ENCODE measurements around the gene TSPEAR. TPM values are rescaled to one million over a fixed set of nuclear protein-coding genes. Genes with fewer than 3 reads are reported as not detected.

Gene TSPEAR
- total RNA-seq, 4 donors from 2014 or later = under 0.01 to 0.23 TPM; not detected in 2

- Histone ChIP-seq H3K27ac (replicated peaks in 1 of 4) (no peak overlapping the region), H3K4me3 (no peak overlapping the region), H3K9me3 (peaks cover 0 to 18% (median 4%) of the 10 kb centered on the region in 4 donors), H3K27me3 (peaks cover 0 to 19% (median 0%) of the 10 kb centered on the region in 4 donors), H3K4me1 (no peaks in the 10 kb centered on the region), H3K36me3 (no peaks in the 10 kb centered on the region)
- 83% methylated on average over 8 of the region's 14 CpGs for WGBS
- DNase-seq (ENCODE audit: extremely low spot score) = peak; percentile 75
- intact Hi-C loops (cut with DNase I) = no loop called here
- TF ChIP-seq CTCF (IDR thresholded peaks at IDR 0.05) (no peak), POLR2AphosphoS5 (IDR thresholded peaks at IDR 0.05) (no peak), EP300 (IDR thresholded peaks at IDR 0.05) (no peak), POLR2A (IDR thresholded peaks at IDR 0.05; ENCODE audit: low read depth) (no peak)
Observed at GRCh38 chr21:44539046-44539445, 172.3 kb downstream of the TSPEAR start.

- H3K27ac ChIP-seq (replicated peaks in 1 of 4) = no peak overlapping the region
- H3K4me1 ChIP-seq = no peaks in the 10 kb centered on the region
- peak; percentile 64 for DNase-seq (ENCODE audit: extremely low spot score)
- intact Hi-C loops (cut with DNase I) = no loop called here
- H3K4me3 ChIP-seq = no peak overlapping the region
- peaks cover 0 to 26% (median 0%) of the 10 kb centered on the region in 4 donors for H3K27me3 ChIP-seq
- H3K9me3 ChIP-seq = peaks cover 0 to 15% (median 4%) of the 10 kb centered on the region in 4 donors
- WGBS = 97% methylated on average over 19 of the region's 33 CpGs
- TF ChIP-seq POLR2AphosphoS5 (IDR thresholded peaks at IDR 0.05) (no peak), CTCF (IDR thresholded peaks at IDR 0.05) (no peak), POLR2A (IDR thresholded peaks at IDR 0.05; ENCODE audit: low read depth) (no peak), EP300 (IDR thresholded peaks at IDR 0.05) (no peak)
- no peaks in the 10 kb centered on the region for H3K36me3 ChIP-seq
Observed at GRCh38 chr21:44537930-44538911, 173.2 kb downstream of the TSPEAR start.

- TF ChIP-seq POLR2AphosphoS5 (IDR thresholded peaks at IDR 0.05) (no peak), POLR2A (IDR thresholded peaks at IDR 0.05; ENCODE audit: low read depth) (no peak), CTCF (IDR thresholded peaks at IDR 0.05) (no peak), EP300 (IDR thresholded peaks at IDR 0.05) (no peak)
- 66% methylated on average over 7 of the region's 7 CpGs for WGBS
- intact Hi-C loops (cut with DNase I) = no loop called here
- no peaks in the 10 kb centered on the region for H3K36me3 ChIP-seq
- H3K27ac ChIP-seq (replicated peaks in 1 of 4) = no peak overlapping the region
- DNase-seq (ENCODE audit: extremely low spot score) = no peak
- H3K9me3 ChIP-seq = no peaks in the 10 kb centered on the region
- no peak overlapping the region for H3K4me3 ChIP-seq
- H3K27me3 ChIP-seq = peaks cover 0 to 41% (median 0%) of the 10 kb centered on the region in 4 donors
- H3K4me1 ChIP-seq = no peaks in the 10 kb centered on the region
Observed at GRCh38 chr21:44535963-44536362, 175.4 kb downstream of the TSPEAR start.

- 94% methylated on average over 6 of the region's 6 CpGs for WGBS
- no peaks in the 10 kb centered on the region for H3K4me1 ChIP-seq
- H3K9me3 ChIP-seq = no peaks in the 10 kb centered on the region
- H3K27me3 ChIP-seq = peaks cover 0 to 46% (median 0%) of the 10 kb centered on the region in 4 donors
- no peak overlapping the region for H3K27ac ChIP-seq (replicated peaks in 1 of 4)
- no peak overlapping the region for H3K4me3 ChIP-seq
- DNase-seq (ENCODE audit: extremely low spot score) = no peak
- TF ChIP-seq POLR2A (IDR thresholded peaks at IDR 0.05; ENCODE audit: low read depth) = no peak
- no peak for TF ChIP-seq CTCF (IDR thresholded peaks at IDR 0.05)
- TF ChIP-seq POLR2AphosphoS5 (IDR thresholded peaks at IDR 0.05) = no peak
- TF ChIP-seq EP300 (IDR thresholded peaks at IDR 0.05) = no peak
- no peaks in the 10 kb centered on the region for H3K36me3 ChIP-seq
- intact Hi-C loops (cut with DNase I) = no loop called here
Observed at GRCh38 chr21:44534688-44535087, 176.7 kb downstream of the TSPEAR start.
